HG03378 (cell line): ENCODE measurements around the gene MPPED2.

Experiments
- ATAC-seq: cut with Tn5 transposase; IDR thresholded peaks from one replicate; pipeline ENCODE4 v1.9.1; 2021; ENCODE audit warnings: mild to moderate bottlenecking, moderate library complexity; ENCODE audit not compliant: unreplicated experiment

Gene MPPED2

GRCh38 chr11:30423886-30424285, 162.3 kb downstream of the MPPED2 start:
- no peak for ATAC-seq

GRCh38 chr11:30423279-30423648, 162.9 kb downstream of the MPPED2 start:
- no peak for ATAC-seq

- ATAC-seq, result no peak
Observed at GRCh38 chr11:30422447-30423278, 163.5 kb downstream of the MPPED2 start.

- ATAC-seq, result no peak
Observed at GRCh38 chr11:30420233-30420787, 165.8 kb downstream of the MPPED2 start.

- ATAC-seq, result no peak
Observed at GRCh38 chr11:30414806-30415205, 171.3 kb downstream of the MPPED2 start.

GRCh38 chr11:30414244-30414643, 171.9 kb downstream of the MPPED2 start:
- ATAC-seq, result no peak

- no peak for ATAC-seq
Observed at GRCh38 chr11:30412509-30412908, 173.6 kb downstream of the MPPED2 start.

- no peak for ATAC-seq
Observed at GRCh38 chr11:30411383-30411782, 174.8 kb downstream of the MPPED2 start.

GRCh38 chr11:30406978-30407762, 179.0 kb downstream of the MPPED2 start:
- no peak for ATAC-seq

- ATAC-seq, result no peak
Observed at GRCh38 chr11:30405385-30405784, 180.8 kb downstream of the MPPED2 start.

- ATAC-seq, result no peak
Observed at GRCh38 chr11:30404136-30404535, 182.0 kb downstream of the MPPED2 start.

GRCh38 chr11:30395751-30396150, 190.4 kb downstream of the MPPED2 start:
- ATAC-seq, result no peak

GRCh38 chr11:30393012-30393411, 193.1 kb downstream of the MPPED2 start:
- no peak for ATAC-seq

- ATAC-seq, result no peak
Observed at GRCh38 chr11:30392221-30392784, 193.8 kb downstream of the MPPED2 start.

GRCh38 chr11:30388957-30389356, 197.2 kb downstream of the MPPED2 start:
- no peak for ATAC-seq

- ATAC-seq, result no peak
Observed at GRCh38 chr11:30387891-30388861, 198.0 kb downstream of the MPPED2 start.

GRCh38 chr11:30381879-30382278, 204.3 kb downstream of the MPPED2 start:
- no peak for ATAC-seq

GRCh38 chr11:30380846-30381245, 205.3 kb downstream of the MPPED2 start:
- ATAC-seq, result no peak

- ATAC-seq, result no peak
Observed at GRCh38 chr11:30377347-30377746, 208.8 kb downstream of the MPPED2 start.

GRCh38 chr11:30370164-30370563, 216.0 kb downstream of the MPPED2 start:
- ATAC-seq, result no peak
